Panc1 (cell line): Measurements from ENCODE around the gene COQ8A. TPM values are rescaled to one million over a fixed set of nuclear protein-coding genes. Genes with fewer than 3 reads are reported as not detected.

Source experiments
- ATAC-seq: fragments of 200-7000 bp; cut with Tn5 transposase; 2 replicates; pipeline ENCODE4 v1.9.1; 2020; ENCODE audit warnings: mild to moderate bottlenecking, moderate library complexity
- BruUV-seq: library from RNA; stranded (reverse); fragments of 400-500 nt; replicated peaks from 2 replicates; lab custom pipeline; 2021; lab: Mats Ljungman, UMichigan
- CTCF ChIA-PET: fragments of 300-600 bp; sonication (Branson Sonifier 250); formaldehyde crosslinking; loops from one replicate; lab custom pipeline; 2022; ENCODE audit warnings: antibody characterized with exemption; lab: Charles Lee
- POLR2A ChIA-PET: fragments of 300-600 bp; sonication (Branson Sonifier 250); formaldehyde crosslinking; loops from one replicate; lab custom pipeline; 2022; ENCODE audit warnings: antibody characterized with exemption; lab: Charles Lee
- DNase-seq: peaks from one replicate; pipeline ENCODE4 v3.0.0-alpha.2; 2010; ENCODE audit warnings: low read depth, low spot score
- H3K27ac ChIP-seq: 2 replicates; pipeline ENCODE4 v1.5.1; 2011; ENCODE audit warnings: mild to moderate bottlenecking, low read length, inconsistent platforms
- H3K27me3 ChIP-seq: fragments of 200-500 bp; sonication (Bioruptor generic); 2 replicates; pipeline ENCODE4 v1.6.0; 2014; ENCODE audit warnings: low read length, inconsistent platforms; ENCODE audit not compliant: control insufficient read depth, insufficient read depth
- H3K36me3 ChIP-seq: fragments of 200-500 bp; sonication (Bioruptor generic); 2 replicates; pipeline ENCODE4 v1.5.1; 2014; ENCODE audit warnings: inconsistent platforms, mild to moderate bottlenecking, low read length, moderate library complexity; ENCODE audit not compliant: control insufficient read depth, insufficient read depth
- H3K4me1 ChIP-seq: 2 replicates; pipeline ENCODE4 v1.5.1; 2011; ENCODE audit warnings: inconsistent platforms, mild to moderate bottlenecking, low read length, moderate library complexity; ENCODE audit not compliant: control insufficient read depth, insufficient read depth
- H3K4me3 ChIP-seq, 2 experiments: 2 replicates each; pipeline ENCODE4 v1.5.1; 2011 to 2012; ENCODE audit warnings: low read depth in 2 of 2, low read length in 2 of 2, mild to moderate bottlenecking in 2 of 2, inconsistent platforms in 1 of 2, moderate library complexity in 1 of 2
- H3K9me3 ChIP-seq: fragments of 200-500 bp; sonication (Bioruptor generic); 2 replicates; pipeline ENCODE4 v1.5.1; 2014; ENCODE audit warnings: low read depth, mild to moderate bottlenecking, inconsistent platforms, low read length, moderate library complexity; ENCODE audit not compliant: control insufficient read depth, insufficient read depth
- CTCF ChIP-seq: fragments of 450-650 bp; IDR thresholded peaks from 2 replicates; pipeline ENCODE4 v1.5.1; 2017; ENCODE audit warnings: mild to moderate bottlenecking
- POLR2AphosphoS5 ChIP-seq: IDR thresholded peaks from 2 replicates; pipeline ENCODE4 v1.6.1; 2012; ENCODE audit warnings: mild to moderate bottlenecking, low read depth, low read length, moderate library complexity
- REST ChIP-seq, 2 experiments: IDR thresholded peaks; 2 replicates each; pipeline ENCODE4 v1.6.1; 2011 to 2012; ENCODE audit warnings: low read depth in 2 of 2, control low read depth in 1 of 2, low read length in 1 of 2, mild to moderate bottlenecking in 1 of 2, moderate library complexity in 1 of 2; ENCODE audit not compliant: insufficient read depth in 1 of 2
- SIN3A ChIP-seq: IDR thresholded peaks from 2 replicates; pipeline ENCODE4 v1.6.1; 2012; ENCODE audit warnings: low read depth, mild to moderate bottlenecking, low read length, moderate library complexity, borderline replicate concordance; ENCODE audit not compliant: insufficient read depth
- TCF7L2 ChIP-seq: IDR thresholded peaks from 2 replicates; pipeline ENCODE4 v1.6.1; 2011; ENCODE audit warnings: mild to moderate bottlenecking, low read depth, low read length, inconsistent platforms
- in situ Hi-C: cut with HindIII; loops from 2 replicates; pipeline ENCODE4 v1.10.0; 2016; ENCODE audit warnings: low sequenced_read_pairs, low pct_unique_long_range_greater_than_20kb
- intact Hi-C: fragments of 100-400 bp; cut with micrococcal nuclease; formaldehyde crosslinking; loops from one replicate; pipeline ENCODE4 v1.10.0; 2022; ENCODE audit not compliant: unreplicated experiment
- total RNA-seq: library from RNA; stranded (reverse); gene quantifications from one replicate; pipeline ENCODE4 v1.2.1, GENCODE V29; 2021; ENCODE audit not compliant: unreplicated experiment

Gene COQ8A
- total RNA-seq, 1 experiment from 2014 or later: 15.1 TPM

- Histone ChIP-seq H3K27ac (peak overlapping the region; percentile 21; the same call in 1 of the 2 replicates), H3K9me3 (no peaks in the 10 kb centered on the region), H3K27me3 (no peaks in the 10 kb centered on the region), H3K4me1 (peaks cover 31% of the 10 kb centered on the region), H3K4me3 (peak overlapping the region; percentile 71 to 77), H3K36me3 (no peaks in the 10 kb centered on the region; the same call in 1 of the 2 replicates)
- in situ Hi-C loops (no loop called here), intact Hi-C loops (no loop called here)
- DNase-seq (no peak), ATAC-seq (no peak)
- ChIA-PET CTCF (no interaction called here), POLR2A (no interaction called here)
- TF ChIP-seq SIN3A (no peak), REST (IDR thresholded peaks at IDR 0.05; ENCODE audit: insufficient read depth in 1 of 2, low read depth in 2 of 2, low read length in 1 of 2) (no peak), CTCF (no peak), POLR2AphosphoS5 (no peak), TCF7L2 (no peak)
- no TSS peak for BruUV-seq
Measured at GRCh38 chr1:226940806-226941067, 643 bp downstream of the COQ8A start.

GRCh38 chr1:226942392-226942791 is 2.3 kb downstream of the COQ8A start:
- Histone ChIP-seq H3K4me1 (peaks cover 38% of the 10 kb centered on the region), H3K36me3 (no peaks in the 10 kb centered on the region; the same call in 1 of the 2 replicates), H3K27me3 (no peaks in the 10 kb centered on the region), H3K4me3 (no peak overlapping the region), H3K27ac (no peak overlapping the region), H3K9me3 (no peaks in the 10 kb centered on the region)
- in situ Hi-C loops (no loop called here), intact Hi-C loops (no loop called here)
- DNase-seq (no peak), ATAC-seq (no peak)
- ChIA-PET POLR2A (no interaction called here), CTCF (no interaction called here)
- no TSS peak for BruUV-seq
- TF ChIP-seq REST (IDR thresholded peaks at IDR 0.05; ENCODE audit: insufficient read depth in 1 of 2, low read depth in 2 of 2, low read length in 1 of 2) (no peak), TCF7L2 (no peak), CTCF (no peak), POLR2AphosphoS5 (no peak), SIN3A (no peak)
